ENCODE results near the gene PCLAF.

DNA sequence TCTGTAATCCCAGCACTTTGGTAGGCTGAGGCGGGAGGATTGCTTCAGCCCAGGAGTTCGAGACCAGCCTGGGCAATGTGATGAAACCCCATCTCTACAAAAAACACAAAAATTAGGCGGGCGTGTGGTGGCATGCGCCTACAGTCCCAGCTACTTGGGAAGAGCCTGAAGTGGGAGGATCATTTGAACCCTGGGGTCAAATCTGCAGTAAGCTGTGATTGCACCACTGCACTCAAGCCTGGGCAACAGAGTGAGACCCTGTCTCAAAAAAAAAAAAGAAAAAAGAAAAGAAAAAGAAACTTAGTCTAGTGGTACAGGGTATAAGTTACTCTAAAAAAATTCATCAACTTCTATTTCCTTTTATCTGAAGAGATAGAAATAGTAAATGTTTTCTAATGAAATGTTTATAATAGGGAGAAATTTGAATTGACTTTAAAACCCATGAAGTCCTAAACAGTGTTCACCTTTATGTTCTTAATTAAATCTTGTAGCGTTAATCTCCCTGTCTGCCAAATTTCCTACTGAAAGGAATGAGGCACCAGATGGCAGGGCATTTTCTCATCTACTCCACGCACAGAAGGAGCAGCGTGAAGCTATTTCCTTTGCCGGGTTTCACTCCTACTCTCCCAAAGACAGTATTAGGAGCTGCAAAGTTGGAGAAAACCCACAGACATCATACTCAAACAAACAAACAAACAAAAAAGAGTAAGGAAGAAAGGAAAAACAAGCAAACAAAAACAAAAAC, 1.9 kb downstream of the PCLAF start:
- TF ChIP-seq, protein P1, sequence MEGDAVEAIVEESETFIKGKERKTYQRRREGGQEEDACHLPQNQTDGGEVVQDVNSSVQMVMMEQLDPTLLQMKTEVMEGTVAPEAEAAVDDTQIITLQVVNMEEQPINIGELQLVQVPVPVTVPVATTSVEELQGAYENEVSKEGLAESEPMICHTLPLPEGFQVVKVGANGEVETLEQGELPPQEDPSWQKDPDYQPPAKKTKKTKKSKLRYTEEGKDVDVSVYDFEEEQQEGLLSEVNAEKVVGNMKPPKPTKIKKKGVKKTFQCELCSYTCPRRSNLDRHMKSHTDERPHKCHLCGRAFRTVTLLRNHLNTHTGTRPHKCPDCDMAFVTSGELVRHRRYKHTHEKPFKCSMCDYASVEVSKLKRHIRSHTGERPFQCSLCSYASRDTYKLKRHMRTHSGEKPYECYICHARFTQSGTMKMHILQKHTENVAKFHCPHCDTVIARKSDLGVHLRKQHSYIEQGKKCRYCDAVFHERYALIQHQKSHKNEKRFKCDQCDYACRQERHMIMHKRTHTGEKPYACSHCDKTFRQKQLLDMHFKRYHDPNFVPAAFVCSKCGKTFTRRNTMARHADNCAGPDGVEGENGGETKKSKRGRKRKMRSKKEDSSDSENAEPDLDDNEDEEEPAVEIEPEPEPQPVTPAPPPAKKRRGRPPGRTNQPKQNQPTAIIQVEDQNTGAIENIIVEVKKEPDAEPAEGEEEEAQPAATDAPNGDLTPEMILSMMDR (IDR thresholded peaks at IDR 0.05 in 2 of 3, conservative IDR thresholded peaks at IDR 0.05 in 1 of 3; ENCODE audit: borderline replicate concordance in 1 of 3, insufficient read depth in 1 of 3, low read depth in 2 of 3, low read length in 2 of 3) = no peak
- no peak for TF ChIP-seq POLR2A (IDR thresholded peaks at IDR 0.05; ENCODE audit: borderline replicate concordance, extremely low read depth, insufficient read depth, insufficient read length)
- TF ChIP-seq, protein P2, sequence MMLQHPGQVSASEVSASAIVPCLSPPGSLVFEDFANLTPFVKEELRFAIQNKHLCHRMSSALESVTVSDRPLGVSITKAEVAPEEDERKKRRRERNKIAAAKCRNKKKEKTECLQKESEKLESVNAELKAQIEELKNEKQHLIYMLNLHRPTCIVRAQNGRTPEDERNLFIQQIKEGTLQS (IDR thresholded peaks at IDR 0.05) = no peak
- no peak for TF ChIP-seq SRF (IDR thresholded peaks at IDR 0.05; ENCODE audit: low read depth)
- TF ChIP-seq POLR2AphosphoS5 (IDR thresholded peaks at IDR 0.05; ENCODE audit: low read depth, low read length) = no peak
- TF ChIP-seq EGR1 (IDR thresholded peaks at IDR 0.05; ENCODE audit: low read depth) = no peak
- TF ChIP-seq, protein P3, sequence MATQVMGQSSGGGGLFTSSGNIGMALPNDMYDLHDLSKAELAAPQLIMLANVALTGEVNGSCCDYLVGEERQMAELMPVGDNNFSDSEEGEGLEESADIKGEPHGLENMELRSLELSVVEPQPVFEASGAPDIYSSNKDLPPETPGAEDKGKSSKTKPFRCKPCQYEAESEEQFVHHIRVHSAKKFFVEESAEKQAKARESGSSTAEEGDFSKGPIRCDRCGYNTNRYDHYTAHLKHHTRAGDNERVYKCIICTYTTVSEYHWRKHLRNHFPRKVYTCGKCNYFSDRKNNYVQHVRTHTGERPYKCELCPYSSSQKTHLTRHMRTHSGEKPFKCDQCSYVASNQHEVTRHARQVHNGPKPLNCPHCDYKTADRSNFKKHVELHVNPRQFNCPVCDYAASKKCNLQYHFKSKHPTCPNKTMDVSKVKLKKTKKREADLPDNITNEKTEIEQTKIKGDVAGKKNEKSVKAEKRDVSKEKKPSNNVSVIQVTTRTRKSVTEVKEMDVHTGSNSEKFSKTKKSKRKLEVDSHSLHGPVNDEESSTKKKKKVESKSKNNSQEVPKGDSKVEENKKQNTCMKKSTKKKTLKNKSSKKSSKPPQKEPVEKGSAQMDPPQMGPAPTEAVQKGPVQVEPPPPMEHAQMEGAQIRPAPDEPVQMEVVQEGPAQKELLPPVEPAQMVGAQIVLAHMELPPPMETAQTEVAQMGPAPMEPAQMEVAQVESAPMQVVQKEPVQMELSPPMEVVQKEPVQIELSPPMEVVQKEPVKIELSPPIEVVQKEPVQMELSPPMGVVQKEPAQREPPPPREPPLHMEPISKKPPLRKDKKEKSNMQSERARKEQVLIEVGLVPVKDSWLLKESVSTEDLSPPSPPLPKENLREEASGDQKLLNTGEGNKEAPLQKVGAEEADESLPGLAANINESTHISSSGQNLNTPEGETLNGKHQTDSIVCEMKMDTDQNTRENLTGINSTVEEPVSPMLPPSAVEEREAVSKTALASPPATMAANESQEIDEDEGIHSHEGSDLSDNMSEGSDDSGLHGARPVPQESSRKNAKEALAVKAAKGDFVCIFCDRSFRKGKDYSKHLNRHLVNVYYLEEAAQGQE (IDR thresholded peaks at IDR 0.05; ENCODE audit: low read depth) = no peak
- TF ChIP-seq YY1 (IDR thresholded peaks at IDR 0.05; ENCODE audit: extremely low read depth, insufficient replicate concordance, low read depth, low read length) = no peak
- no peak for TF ChIP-seq SP1 (IDR thresholded peaks at IDR 0.05; ENCODE audit: low read depth)
- no peak for TF ChIP-seq JUND (IDR thresholded peaks at IDR 0.05)
